A549 (cell line): Measurements from ENCODE around the gene ATXN7L1.

Source experiments
- CBX8 ChIP-seq: fragments of 200-600 bp; sonication (generic); IDR thresholded peaks from 2 replicates; pipeline ENCODE4 v1.6.1; 2016
- CHD4 ChIP-seq: fragments of 200-600 bp; sonication (generic); IDR thresholded peaks from 2 replicates; pipeline ENCODE4 v1.6.1; 2016; ENCODE audit warnings: antibody characterized with exemption, mild to moderate bottlenecking, borderline replicate concordance
- CTCF ChIP-seq: fragments of >200 bp; sonication (Bioruptor Twin); formaldehyde crosslinking; IDR thresholded peaks from 3 replicates; pipeline ENCODE4 v1.5.1; 2016
- EP300 ChIP-seq, 2 experiments: fragments of >200 bp; sonication (Bioruptor Twin); formaldehyde crosslinking; IDR thresholded peaks; 2 replicates in 1 of 2; 3 replicates in 1 of 2; pipeline ENCODE4 v1.6.1; 2016 to 2017
- FOXS1 ChIP-seq: fragments of 250-450 bp; sonication (Bioruptor Pico); IDR thresholded peaks from 2 replicates; pipeline ENCODE4 v1.5.0; 2020; ENCODE audit warnings: mild to moderate bottlenecking, moderate library complexity
- HOXB13 ChIP-seq: fragments of 250-450 bp; sonication (Bioruptor Pico); IDR thresholded peaks from 2 replicates; pipeline ENCODE4 v1.5.0; 2020; ENCODE audit warnings: low read depth, mild to moderate bottlenecking, moderate library complexity
- MAX ChIP-seq: IDR thresholded peaks from 2 replicates; pipeline ENCODE4 v1.6.1; 2012
- NFE2L2 ChIP-seq: fragments of 150-350 bp; conservative IDR thresholded peaks from 2 replicates; pipeline ENCODE4 v1.6.1; 2014; ENCODE audit warnings: low read length
- NR3C1 ChIP-seq: fragments of >200 bp; sonication (Bioruptor Twin); formaldehyde crosslinking; IDR thresholded peaks from 3 replicates; pipeline ENCODE4 v1.6.1; 2017
- POLR2A ChIP-seq: IDR thresholded peaks from 2 replicates; pipeline ENCODE4 v1.6.1; 2012; ENCODE audit warnings: mild to moderate bottlenecking, low read length
- SREBF2 ChIP-seq: fragments of 450-650 bp; IDR thresholded peaks from 2 replicates; pipeline ENCODE4 v1.6.1; 2014; ENCODE audit warnings: mild to moderate bottlenecking, moderate library complexity
- ZFP36 ChIP-seq: fragments of 450-650 bp; IDR thresholded peaks from 2 replicates; pipeline ENCODE4 v1.6.1; 2014; ENCODE audit warnings: borderline replicate concordance; ENCODE audit not compliant: partially characterized antibody
- ZSCAN20 ChIP-seq: fragments of 250-450 bp; sonication (Bioruptor Pico); IDR thresholded peaks from 2 replicates; pipeline ENCODE4 v1.8.0; 2022; ENCODE audit warnings: mild to moderate bottlenecking, moderate library complexity
- TF ChIP-seq, protein P1 (sequence below): fragments of 250-450 bp; sonication (Bioruptor Pico); IDR thresholded peaks from 2 replicates; pipeline ENCODE4 v1.5.0; 2021; ENCODE audit warnings: mild to moderate bottlenecking, moderate library complexity, borderline replicate concordance

- TF ChIP-seq NFE2L2 = no peak
- TF ChIP-seq CTCF = no peak
- TF ChIP-seq SREBF2 = no peak
- TF ChIP-seq ZFP36 = no peak
- no peak for TF ChIP-seq POLR2A
- no peak for TF ChIP-seq MAX
- TF ChIP-seq FOXS1 = no peak
- TF ChIP-seq, protein P1, sequence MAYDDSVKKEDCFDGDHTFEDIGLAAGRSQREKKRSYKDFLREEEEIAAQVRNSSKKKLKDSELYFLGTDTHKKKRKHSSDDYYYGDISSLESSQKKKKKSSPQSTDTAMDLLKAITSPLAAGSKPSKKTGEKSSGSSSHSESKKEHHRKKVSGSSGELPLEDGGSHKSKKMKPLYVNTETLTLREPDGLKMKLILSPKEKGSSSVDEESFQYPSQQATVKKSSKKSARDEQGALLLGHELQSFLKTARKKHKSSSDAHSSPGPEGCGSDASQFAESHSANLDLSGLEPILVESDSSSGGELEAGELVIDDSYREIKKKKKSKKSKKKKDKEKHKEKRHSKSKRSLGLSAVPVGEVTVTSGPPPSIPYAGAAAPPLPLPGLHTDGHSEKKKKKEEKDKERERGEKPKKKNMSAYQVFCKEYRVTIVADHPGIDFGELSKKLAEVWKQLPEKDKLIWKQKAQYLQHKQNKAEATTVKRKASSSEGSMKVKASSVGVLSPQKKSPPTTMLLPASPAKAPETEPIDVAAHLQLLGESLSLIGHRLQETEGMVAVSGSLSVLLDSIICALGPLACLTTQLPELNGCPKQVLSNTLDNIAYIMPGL (CRISPR knock-in tag) = no peak
- no peak for TF ChIP-seq HOXB13 (CRISPR knock-in tag)
- no peak for TF ChIP-seq NR3C1
- no peak for TF ChIP-seq CHD4
- no peak for TF ChIP-seq ZSCAN20
- TF ChIP-seq EP300 (IDR thresholded peaks at IDR 0.05) = no peak
- no peak for TF ChIP-seq CBX8
Observed at GRCh38 chr7:105917659-105918058, 41.3 kb upstream of the ATXN7L1 start.
